Measurements from ENCODE around the gene OR2A7. TPM values are rescaled to one million over a fixed set of nuclear protein-coding genes. Genes with fewer than 3 reads are reported as not detected.

Gene OR2A7
- total RNA-seq (2022; extraction: Qiagen RNA extraction; ENCODE audit: low read depth): not detected in 5 replicates

GRCh38 chr7:144264692-144265091 lies at the start of gene OR2A7:
Gene OR2A7 (minus strand): TSS chr7:144264792. CDS start chr7:144259628, 5,164 bp downstream.

GRCh38 chr7:144311872-144312469 lies 47.4 kb upstream of the OR2A7 start, which contains the start of gene OR2A1:
Gene OR2A1 (plus strand): TSS chr7:144312419. CDS start chr7:144318125, 5,706 bp downstream.

GRCh38 chr7:144269188-144269587 lies 4.6 kb upstream of the OR2A7 start, which contains the start of gene CTAGE8:
Gene CTAGE8 (minus strand): TSS chr7:144269288. CDS start chr7:144269250, 38 bp downstream.

GRCh38 chr7:144239365-144239764 lies 25.2 kb downstream of the OR2A7 start, which contains the start of gene OR2A42:
Gene OR2A42 (minus strand): TSS chr7:144239605. CDS start chr7:144232843, 6,762 bp downstream.

Other genes with a start within 250 kb of the OR2A7 start
- not detected in 5 replicates for gene OR2A5, start 215.8 kb downstream of the OR2A7 start, total RNA-seq (2022; extraction: Qiagen RNA extraction; ENCODE audit: low read depth)
- gene OR2A25, start 195.0 kb downstream of the OR2A7 start, total RNA-seq (2022; extraction: Qiagen RNA extraction; ENCODE audit: low read depth): not detected in 5 replicates
- gene OR2A12, start 178.5 kb downstream of the OR2A7 start, total RNA-seq (2022; extraction: Qiagen RNA extraction; ENCODE audit: low read depth): not detected in 5 replicates
- gene OR2A2, start 155.2 kb downstream of the OR2A7 start, total RNA-seq (2022; extraction: Qiagen RNA extraction; ENCODE audit: low read depth): not detected in 5 replicates
- not detected in 5 replicates for gene OR2A14, start 141.6 kb downstream of the OR2A7 start, total RNA-seq (2022; extraction: Qiagen RNA extraction; ENCODE audit: low read depth)
- 0.05 TPM in 1 of 5 replicates, not detected in the others for gene CTAGE4, start 81.3 kb downstream of the OR2A7 start, total RNA-seq (2022; extraction: Qiagen RNA extraction; ENCODE audit: low read depth)
- 0.22 to 0.59 TPM (median 0.26 TPM) in 5 replicates for gene ARHGEF35, start 69.0 kb downstream of the OR2A7 start, total RNA-seq (2022; extraction: Qiagen RNA extraction; ENCODE audit: low read depth)
- gene OR2A42, start 25.2 kb downstream of the OR2A7 start, total RNA-seq (2022; extraction: Qiagen RNA extraction; ENCODE audit: low read depth): not detected in 5 replicates
- gene CTAGE8, start 4.5 kb upstream of the OR2A7 start, total RNA-seq (2022; extraction: Qiagen RNA extraction; ENCODE audit: low read depth): 0.12 TPM in 1 of 5 replicates, not detected in the others
- not detected in 5 replicates for gene OR2A1, start 47.6 kb upstream of the OR2A7 start, total RNA-seq (2022; extraction: Qiagen RNA extraction; ENCODE audit: low read depth)
- 1.6 to 2.0 TPM (median 1.6 TPM) in 5 replicates for gene ARHGEF5, start 90.6 kb upstream of the OR2A7 start, total RNA-seq (2022; extraction: Qiagen RNA extraction; ENCODE audit: low read depth)
- not detected in 5 replicates for gene NOBOX, start 138.9 kb upstream of the OR2A7 start, total RNA-seq (2022; extraction: Qiagen RNA extraction; ENCODE audit: low read depth)

Data from A549 treated with RU486 at 1 μM for 4 hours (cell line).